HG02943 (cell line): ENCODE measurements around the gene SETD1A.

ENCODE experiments used
- ATAC-seq: cut with Tn5 transposase; IDR thresholded peaks from one replicate; pipeline ENCODE4 v1.9.1; 2021; ENCODE audit warnings: mild to moderate bottlenecking, low read depth, moderate library complexity; ENCODE audit not compliant: unreplicated experiment

Gene SETD1A

GRCh38 chr16:30979170-30980022, 21.8 kb downstream of the SETD1A start:
- no peak for ATAC-seq

- ATAC-seq, result no peak
Measured at GRCh38 chr16:30980023-30980371, 22.4 kb downstream of the SETD1A start.

GRCh38 chr16:30980434-30980833, 22.9 kb downstream of the SETD1A start:
- ATAC-seq, result no peak

DNA sequence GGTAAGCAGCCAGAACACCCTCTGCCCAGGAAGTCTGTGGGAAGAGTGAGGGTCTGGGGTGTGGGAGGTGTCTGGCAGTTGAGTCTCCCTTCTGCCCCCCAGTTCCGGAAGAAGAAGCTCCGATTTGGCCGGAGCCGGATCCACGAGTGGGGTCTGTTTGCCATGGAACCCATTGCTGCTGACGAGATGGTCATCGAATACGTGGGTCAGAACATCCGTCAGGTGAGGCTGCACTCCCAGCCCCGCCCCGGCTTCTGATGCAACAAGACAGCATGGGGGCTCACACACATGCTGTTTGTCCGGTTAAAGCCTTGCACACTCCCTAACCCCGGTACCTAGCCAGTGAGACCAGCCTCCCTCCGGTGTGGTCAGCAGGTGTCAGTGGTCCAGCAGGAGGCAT, 23.4 kb downstream of the SETD1A start:
- ATAC-seq, result no peak

GRCh38 chr16:30982548-30983288, 25.2 kb downstream of the SETD1A start:
- ATAC-seq, result no peak

DNA sequence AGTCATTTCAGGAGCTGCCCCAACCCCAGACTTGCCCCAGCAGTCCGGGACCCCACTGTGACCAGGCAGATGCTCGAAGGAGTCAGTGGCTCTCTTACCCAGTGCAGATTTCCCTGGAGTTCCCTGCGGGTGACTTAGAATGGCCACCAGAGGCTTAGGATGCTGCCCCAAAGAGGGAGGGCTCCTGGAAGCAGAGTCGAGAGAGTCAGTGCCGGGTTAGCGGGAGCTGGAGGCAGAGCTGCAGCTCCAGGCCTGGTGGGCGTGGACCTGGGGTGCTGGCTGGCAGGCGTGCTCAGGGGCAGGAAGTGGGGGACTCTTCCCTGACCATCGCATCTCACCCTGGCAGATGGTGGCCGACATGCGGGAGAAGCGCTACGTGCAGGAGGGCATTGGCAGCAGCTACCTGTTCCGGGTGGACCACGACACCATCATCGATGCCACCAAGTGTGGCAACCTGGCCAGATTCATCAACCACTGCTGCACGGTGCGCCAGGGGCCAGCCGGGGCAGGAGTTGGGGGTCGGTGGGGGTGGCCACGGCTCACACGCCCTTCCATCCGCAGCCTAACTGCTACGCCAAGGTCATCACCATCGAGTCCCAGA, 25.8 kb downstream of the SETD1A start:
- ATAC-seq, result no peak

DNA sequence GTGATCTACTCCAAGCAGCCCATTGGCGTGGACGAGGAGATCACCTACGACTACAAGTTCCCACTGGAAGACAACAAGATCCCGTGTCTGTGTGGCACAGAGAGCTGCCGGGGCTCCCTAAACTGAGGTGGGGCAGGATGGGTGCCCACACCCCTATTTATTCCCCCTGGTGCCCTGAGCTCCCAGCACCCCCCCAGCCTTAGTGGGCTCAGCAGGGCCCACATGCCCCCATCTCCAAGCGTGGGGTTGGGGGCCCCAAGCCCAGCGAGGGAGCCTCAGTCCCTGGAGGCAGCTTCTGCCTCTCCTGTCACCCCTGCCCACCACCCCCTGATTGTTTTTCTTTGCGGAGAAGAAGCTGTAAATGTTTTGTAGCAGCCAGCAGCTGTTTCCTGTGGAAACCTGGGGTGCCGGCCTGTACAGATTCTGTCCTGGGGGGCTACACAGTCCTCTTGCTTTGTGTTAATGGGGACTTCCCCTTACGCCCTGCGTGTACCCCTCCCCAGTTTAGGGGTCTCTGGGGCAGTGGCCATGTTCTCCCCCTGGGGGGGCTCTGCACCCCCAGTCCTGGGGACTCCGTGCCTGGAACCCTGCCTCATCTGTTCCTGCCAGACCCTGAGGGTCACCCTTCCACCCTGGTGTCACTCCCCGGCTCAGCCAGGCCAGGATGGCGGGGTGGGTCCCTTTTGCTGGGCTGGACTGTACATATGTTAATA, 26.5 kb downstream of the SETD1A start:
- no peak for ATAC-seq

DNA sequence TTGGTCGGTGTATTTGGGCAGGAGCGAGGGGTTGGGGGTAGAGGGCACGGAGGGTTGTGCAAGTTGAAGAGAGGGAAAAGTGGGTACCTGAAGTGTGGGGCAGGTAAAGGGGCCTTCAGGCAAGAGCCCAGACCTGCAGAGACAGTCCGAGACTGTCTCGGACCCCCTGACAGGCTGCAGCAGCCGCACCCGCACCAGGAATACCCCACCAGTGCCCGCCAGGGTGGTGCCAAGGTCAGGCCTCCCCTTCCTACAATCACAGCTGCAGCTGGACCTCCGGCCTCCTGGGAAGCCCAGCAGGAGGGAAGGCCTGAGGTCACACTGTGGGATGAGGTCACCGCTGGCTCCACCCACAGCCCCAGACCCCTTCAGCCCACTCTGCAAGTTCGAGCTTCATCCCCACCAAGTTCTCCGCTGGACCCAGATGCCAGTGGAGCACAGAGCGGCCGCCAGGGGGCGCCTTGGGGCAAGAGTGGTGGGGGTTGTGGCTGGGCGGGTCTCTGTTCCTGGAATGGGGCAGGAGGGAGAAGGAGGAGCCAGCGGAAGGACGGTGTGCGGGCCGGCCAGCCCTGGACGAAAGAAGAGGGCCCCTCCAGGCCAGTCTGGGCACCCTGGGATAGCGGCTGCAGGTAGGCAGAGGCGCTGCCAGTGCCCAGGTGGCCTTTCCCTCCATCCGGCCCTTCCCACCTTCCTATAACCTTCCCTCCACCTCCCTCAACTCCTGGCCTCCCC, 27.3 kb downstream of the SETD1A start, which contains the start of gene HSD3B7:
Gene HSD3B7, plus strand, starts transcription at position 539 of the 732 bp plus-strand sequence. CDS start 452 bp downstream, outside the sequence.
- no peak for ATAC-seq

DNA sequence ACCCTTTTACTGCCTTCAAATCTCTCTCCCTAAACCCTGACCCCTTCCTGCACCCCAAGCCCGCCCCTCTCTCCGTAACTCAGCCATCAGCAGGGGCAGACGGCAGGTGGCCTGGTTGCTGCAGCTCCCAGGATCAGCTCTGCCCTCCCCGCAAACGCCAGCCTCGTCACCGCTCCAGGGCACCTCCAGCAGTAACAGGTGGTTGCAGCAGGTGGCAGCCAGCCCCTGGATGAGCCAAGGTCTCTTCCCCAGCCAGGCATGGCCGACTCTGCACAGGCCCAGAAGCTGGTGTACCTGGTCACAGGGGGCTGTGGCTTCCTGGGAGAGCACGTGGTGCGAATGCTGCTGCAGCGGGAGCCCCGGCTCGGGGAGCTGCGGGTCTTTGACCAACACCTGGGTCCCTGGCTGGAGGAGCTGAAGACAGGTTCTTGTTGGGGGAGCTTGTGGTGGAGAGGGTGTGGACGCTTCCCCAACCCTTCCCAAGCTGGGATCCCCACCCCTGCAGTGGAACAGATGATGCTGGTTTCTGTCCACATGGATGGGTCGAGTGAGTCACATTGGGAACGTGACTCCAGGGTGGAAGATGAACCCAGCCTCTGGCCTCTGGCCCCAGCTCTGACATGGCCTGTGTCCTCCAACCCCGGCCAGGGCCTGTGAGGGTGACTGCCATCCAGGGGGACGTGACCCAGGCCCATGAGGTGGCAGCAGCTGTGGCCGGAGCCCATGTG, 28.0 kb downstream of the SETD1A start:
- no peak for ATAC-seq

- ATAC-seq, result no peak
Measured at GRCh38 chr16:30986129-30986991, 28.8 kb downstream of the SETD1A start.

GRCh38 chr16:30987581-30988190, 30.1 kb downstream of the SETD1A start:
- no peak for ATAC-seq

DNA sequence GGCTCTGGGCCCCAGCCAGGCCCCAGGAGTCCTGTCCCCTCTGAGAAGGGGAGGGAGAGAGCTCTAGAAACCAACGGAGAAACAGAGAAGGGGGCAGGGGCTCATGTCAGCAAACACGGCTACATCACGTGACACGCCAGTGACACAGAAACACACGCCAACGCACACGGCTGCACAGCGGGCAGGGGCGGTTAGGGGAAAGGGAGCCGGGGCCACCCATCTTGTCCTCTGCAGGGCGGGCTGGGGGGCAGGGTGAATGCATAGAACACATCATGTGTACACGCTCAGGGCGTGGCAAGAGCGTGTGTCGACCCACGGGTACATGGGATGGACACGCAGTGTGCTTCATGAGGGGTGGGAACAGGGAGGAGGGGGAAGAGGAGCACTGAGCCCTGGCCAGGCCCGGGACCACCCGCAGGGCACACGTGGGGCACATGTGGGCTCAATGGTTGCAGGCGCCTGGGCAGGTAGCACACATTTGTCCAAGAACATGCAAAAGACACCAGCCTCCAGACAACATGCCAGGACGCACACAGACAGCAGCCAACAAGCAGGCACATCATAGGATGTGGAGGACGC, 32.0 kb downstream of the SETD1A start:
- no peak for ATAC-seq

DNA sequence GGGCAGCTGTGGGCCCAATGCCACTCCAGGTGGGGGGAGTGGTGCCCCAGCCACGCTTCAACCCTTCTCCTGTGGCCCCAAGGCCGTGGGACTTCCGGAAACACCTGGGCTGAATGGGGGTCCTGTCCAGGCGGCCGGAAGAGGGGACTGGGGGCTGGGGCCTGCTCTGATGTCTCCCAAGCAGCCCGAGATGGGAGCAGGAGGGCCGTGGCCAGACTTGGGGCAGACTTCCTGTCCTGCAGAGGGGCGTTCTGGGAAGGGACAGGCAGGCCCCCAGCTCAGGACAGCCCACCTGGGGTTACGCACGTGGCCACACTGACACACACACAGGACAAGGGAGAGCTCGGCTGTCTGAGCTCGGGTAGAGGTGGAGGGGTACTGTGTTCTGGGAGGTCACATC, 32.6 kb downstream of the SETD1A start:
- ATAC-seq, result no peak

DNA sequence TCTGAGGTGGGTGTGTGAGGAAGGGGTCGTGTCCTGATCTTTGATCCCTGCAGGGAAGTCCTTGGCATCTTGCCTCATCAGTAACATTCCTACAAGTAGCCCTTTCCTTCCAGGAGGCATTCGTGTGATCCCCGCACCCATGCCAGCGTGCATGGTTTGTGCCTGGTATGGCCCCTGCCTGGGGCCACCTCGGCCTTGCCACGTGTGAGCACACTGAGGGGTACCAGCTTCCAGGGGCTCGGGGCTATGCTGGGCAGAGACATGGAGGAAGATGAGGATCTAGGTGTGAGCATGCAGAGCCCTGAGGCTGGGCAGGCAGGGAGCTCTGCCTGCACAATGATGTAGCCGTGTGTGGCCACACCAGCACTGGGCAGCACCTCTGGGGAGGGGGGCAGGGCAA, 33.5 kb downstream of the SETD1A start:
- no peak for ATAC-seq

GRCh38 chr16:30992276-30992780, 34.8 kb downstream of the SETD1A start:
- ATAC-seq, result no peak

GRCh38 chr16:30992931-30993816, 35.6 kb downstream of the SETD1A start:
- no peak for ATAC-seq

- no peak for ATAC-seq
Measured at GRCh38 chr16:30995927-30996323, 38.4 kb downstream of the SETD1A start.
